ENCODE results near the gene HNRNPA3. TPM values are rescaled to one million over a fixed set of nuclear protein-coding genes. Genes with fewer than 3 reads are reported as not detected.
A peak's percentile ranks its signal among the peaks of the same experiment; 100 is the strongest.

The HNRNPA3 gene
- total and polyA plus RNA-seq, 2 of the 13 experiments (the other 11 are each of a cell fraction or from before 2014, with no cell fraction given), result 73.3 to 97.7 TPM

DNA sequence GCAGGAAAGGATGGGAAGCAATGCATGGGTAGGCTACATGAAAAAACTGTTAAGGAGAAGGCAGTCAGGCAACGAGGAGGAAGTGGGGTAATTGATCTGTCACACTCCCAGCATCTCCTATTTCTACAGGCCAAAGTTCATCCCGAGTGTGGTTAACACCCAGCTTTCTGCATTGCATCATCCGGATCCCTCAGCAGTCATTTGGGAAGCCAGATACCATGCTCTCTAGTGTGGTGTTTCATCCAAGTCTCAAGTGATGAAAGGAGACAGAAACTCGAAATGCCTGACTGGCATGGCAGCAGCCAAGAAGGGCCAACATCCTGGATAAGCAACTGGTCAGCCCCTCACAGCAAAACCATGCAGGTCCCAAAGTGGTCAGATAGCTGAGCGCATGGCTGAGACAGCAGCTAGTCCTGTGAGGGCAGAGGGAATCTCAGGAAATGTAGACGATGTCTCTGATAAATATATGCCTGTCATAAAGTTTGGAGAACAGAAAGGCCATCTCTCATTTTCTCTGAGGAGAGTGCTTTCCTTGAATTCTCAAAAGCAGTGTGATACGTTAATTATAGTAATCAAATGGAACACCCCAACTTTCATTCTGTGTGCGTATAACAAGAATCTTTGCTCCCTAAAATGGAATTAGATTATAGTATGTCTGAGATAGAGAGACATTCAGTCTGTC is 24.8 kb upstream of the HNRNPA3 start (continued):
- TF ChIP-seq, protein P1, sequence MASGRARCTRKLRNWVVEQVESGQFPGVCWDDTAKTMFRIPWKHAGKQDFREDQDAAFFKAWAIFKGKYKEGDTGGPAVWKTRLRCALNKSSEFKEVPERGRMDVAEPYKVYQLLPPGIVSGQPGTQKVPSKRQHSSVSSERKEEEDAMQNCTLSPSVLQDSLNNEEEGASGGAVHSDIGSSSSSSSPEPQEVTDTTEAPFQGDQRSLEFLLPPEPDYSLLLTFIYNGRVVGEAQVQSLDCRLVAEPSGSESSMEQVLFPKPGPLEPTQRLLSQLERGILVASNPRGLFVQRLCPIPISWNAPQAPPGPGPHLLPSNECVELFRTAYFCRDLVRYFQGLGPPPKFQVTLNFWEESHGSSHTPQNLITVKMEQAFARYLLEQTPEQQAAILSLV (CRISPR knock-in tag; IDR thresholded peaks at IDR 0.05; ENCODE audit: borderline replicate concordance), result no peak
- TF ChIP-seq SALL2 (CRISPR knock-in tag; IDR thresholded peaks at IDR 0.05) (no peak), FOXK1 (CRISPR knock-in tag; IDR thresholded peaks at IDR 0.05; ENCODE audit: borderline replicate concordance, low read depth) (peak; percentile 88), SRSF9 (IDR thresholded peaks at IDR 0.05; ENCODE audit: borderline replicate concordance, insufficient read depth, low read depth, low read length, poor library complexity, severe bottlenecking) (no peak), ZNF878 (CRISPR knock-in tag; IDR thresholded peaks at IDR 0.05) (peak; percentile 86; the same call in 1 of the 2 replicates), ZNF574 (CRISPR knock-in tag; IDR thresholded peaks at IDR 0.05) (peak; percentile 89), ZNF784 (CRISPR knock-in tag; IDR thresholded peaks at IDR 0.05; ENCODE audit: borderline replicate concordance) (0 out of 2 replicates have a peak, but pooled peaks have one; percentile 80), FOXM1 (CRISPR knock-in tag; IDR thresholded peaks at IDR 0.05) (no peak), RAD51 (IDR thresholded peaks at IDR 0.05; ENCODE audit: borderline replicate concordance) (no peak)
- TF ChIP-seq, protein P2, sequence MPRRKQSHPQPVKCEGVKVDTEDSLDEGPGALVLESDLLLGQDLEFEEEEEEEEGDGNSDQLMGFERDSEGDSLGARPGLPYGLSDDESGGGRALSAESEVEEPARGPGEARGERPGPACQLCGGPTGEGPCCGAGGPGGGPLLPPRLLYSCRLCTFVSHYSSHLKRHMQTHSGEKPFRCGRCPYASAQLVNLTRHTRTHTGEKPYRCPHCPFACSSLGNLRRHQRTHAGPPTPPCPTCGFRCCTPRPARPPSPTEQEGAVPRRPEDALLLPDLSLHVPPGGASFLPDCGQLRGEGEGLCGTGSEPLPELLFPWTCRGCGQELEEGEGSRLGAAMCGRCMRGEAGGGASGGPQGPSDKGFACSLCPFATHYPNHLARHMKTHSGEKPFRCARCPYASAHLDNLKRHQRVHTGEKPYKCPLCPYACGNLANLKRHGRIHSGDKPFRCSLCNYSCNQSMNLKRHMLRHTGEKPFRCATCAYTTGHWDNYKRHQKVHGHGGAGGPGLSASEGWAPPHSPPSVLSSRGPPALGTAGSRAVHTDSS (CRISPR knock-in tag; conservative IDR thresholded peaks at IDR 0.05), result no peak
- TF ChIP-seq, protein P3, sequence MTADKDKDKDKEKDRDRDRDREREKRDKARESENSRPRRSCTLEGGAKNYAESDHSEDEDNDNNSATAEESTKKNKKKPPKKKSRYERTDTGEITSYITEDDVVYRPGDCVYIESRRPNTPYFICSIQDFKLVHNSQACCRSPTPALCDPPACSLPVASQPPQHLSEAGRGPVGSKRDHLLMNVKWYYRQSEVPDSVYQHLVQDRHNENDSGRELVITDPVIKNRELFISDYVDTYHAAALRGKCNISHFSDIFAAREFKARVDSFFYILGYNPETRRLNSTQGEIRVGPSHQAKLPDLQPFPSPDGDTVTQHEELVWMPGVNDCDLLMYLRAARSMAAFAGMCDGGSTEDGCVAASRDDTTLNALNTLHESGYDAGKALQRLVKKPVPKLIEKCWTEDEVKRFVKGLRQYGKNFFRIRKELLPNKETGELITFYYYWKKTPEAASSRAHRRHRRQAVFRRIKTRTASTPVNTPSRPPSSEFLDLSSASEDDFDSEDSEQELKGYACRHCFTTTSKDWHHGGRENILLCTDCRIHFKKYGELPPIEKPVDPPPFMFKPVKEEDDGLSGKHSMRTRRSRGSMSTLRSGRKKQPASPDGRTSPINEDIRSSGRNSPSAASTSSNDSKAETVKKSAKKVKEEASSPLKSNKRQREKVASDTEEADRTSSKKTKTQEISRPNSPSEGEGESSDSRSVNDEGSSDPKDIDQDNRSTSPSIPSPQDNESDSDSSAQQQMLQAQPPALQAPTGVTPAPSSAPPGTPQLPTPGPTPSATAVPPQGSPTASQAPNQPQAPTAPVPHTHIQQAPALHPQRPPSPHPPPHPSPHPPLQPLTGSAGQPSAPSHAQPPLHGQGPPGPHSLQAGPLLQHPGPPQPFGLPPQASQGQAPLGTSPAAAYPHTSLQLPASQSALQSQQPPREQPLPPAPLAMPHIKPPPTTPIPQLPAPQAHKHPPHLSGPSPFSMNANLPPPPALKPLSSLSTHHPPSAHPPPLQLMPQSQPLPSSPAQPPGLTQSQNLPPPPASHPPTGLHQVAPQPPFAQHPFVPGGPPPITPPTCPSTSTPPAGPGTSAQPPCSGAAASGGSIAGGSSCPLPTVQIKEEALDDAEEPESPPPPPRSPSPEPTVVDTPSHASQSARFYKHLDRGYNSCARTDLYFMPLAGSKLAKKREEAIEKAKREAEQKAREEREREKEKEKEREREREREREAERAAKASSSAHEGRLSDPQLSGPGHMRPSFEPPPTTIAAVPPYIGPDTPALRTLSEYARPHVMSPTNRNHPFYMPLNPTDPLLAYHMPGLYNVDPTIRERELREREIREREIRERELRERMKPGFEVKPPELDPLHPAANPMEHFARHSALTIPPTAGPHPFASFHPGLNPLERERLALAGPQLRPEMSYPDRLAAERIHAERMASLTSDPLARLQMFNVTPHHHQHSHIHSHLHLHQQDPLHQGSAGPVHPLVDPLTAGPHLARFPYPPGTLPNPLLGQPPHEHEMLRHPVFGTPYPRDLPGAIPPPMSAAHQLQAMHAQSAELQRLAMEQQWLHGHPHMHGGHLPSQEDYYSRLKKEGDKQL (CRISPR knock-in tag; IDR thresholded peaks at IDR 0.05; ENCODE audit: low read depth), result peak; percentile 74
- TF ChIP-seq, protein P4, sequence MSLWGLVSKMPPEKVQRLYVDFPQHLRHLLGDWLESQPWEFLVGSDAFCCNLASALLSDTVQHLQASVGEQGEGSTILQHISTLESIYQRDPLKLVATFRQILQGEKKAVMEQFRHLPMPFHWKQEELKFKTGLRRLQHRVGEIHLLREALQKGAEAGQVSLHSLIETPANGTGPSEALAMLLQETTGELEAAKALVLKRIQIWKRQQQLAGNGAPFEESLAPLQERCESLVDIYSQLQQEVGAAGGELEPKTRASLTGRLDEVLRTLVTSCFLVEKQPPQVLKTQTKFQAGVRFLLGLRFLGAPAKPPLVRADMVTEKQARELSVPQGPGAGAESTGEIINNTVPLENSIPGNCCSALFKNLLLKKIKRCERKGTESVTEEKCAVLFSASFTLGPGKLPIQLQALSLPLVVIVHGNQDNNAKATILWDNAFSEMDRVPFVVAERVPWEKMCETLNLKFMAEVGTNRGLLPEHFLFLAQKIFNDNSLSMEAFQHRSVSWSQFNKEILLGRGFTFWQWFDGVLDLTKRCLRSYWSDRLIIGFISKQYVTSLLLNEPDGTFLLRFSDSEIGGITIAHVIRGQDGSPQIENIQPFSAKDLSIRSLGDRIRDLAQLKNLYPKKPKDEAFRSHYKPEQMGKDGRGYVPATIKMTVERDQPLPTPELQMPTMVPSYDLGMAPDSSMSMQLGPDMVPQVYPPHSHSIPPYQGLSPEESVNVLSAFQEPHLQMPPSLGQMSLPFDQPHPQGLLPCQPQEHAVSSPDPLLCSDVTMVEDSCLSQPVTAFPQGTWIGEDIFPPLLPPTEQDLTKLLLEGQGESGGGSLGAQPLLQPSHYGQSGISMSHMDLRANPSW (CRISPR knock-in tag; IDR thresholded peaks at IDR 0.05; ENCODE audit: borderline replicate concordance), result 0 out of 2 replicates have a peak, but pooled peaks have one; percentile 22

All from HepG2 (cell line).